Ishikawa (cell line): Measurements from ENCODE around the gene AMPD1.

Source experiments
- CEBPB ChIP-seq: IDR thresholded peaks from 2 replicates; pipeline ENCODE4 v1.6.1; 2012
- CREB1 ChIP-seq: IDR thresholded peaks from 2 replicates; pipeline ENCODE4 v1.6.1; 2012; ENCODE audit warnings: low read depth
- EGR1 ChIP-seq: IDR thresholded peaks from 2 replicates; pipeline ENCODE4 v1.6.1; 2012
- EP300 ChIP-seq: IDR thresholded peaks from 2 replicates; pipeline ENCODE4 v1.6.1; 2012; ENCODE audit warnings: borderline replicate concordance
- FOXM1 ChIP-seq: IDR thresholded peaks from 2 replicates; pipeline ENCODE4 v1.6.1; 2012; ENCODE audit warnings: low read depth, borderline replicate concordance
- NFIC ChIP-seq: IDR thresholded peaks from 2 replicates; pipeline ENCODE4 v1.6.1; 2012
- RAD21 ChIP-seq: IDR thresholded peaks from 2 replicates; pipeline ENCODE4 v1.6.1; 2012; ENCODE audit warnings: low read depth
- REST ChIP-seq: IDR thresholded peaks from 2 replicates; pipeline ENCODE4 v1.6.1; 2012; ENCODE audit warnings: low read depth, mild to moderate bottlenecking
- TAF1 ChIP-seq: IDR thresholded peaks from 2 replicates; pipeline ENCODE4 v1.6.1; 2012; ENCODE audit warnings: low read depth, mild to moderate bottlenecking
- TCF12 ChIP-seq: IDR thresholded peaks from 2 replicates; pipeline ENCODE4 v1.6.1; 2012; ENCODE audit warnings: low read depth
- TEAD4 ChIP-seq: IDR thresholded peaks from 2 replicates; pipeline ENCODE4 v1.6.1; 2012
- YY1 ChIP-seq: IDR thresholded peaks from 2 replicates; pipeline ENCODE4 v1.6.1; 2012; ENCODE audit warnings: low read depth
- ZBTB7A ChIP-seq: IDR thresholded peaks from 2 replicates; pipeline ENCODE4 v1.6.1; 2012; ENCODE audit warnings: low read depth
- TF ChIP-seq, protein P1 (sequence below): IDR thresholded peaks from 2 replicates; pipeline ENCODE4 v1.6.1; 2012
- TF ChIP-seq, protein P2 (sequence below): IDR thresholded peaks from 2 replicates; pipeline ENCODE4 v1.6.1; 2012

Gene AMPD1

GRCh38 chr1:114696810-114697209, 1.5 kb upstream of the AMPD1 start:
- TF ChIP-seq, protein P1, sequence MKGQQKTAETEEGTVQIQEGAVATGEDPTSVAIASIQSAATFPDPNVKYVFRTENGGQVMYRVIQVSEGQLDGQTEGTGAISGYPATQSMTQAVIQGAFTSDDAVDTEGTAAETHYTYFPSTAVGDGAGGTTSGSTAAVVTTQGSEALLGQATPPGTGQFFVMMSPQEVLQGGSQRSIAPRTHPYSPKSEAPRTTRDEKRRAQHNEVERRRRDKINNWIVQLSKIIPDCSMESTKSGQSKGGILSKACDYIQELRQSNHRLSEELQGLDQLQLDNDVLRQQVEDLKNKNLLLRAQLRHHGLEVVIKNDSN, result no peak
- TF ChIP-seq TEAD4, result no peak
- TF ChIP-seq TAF1, result no peak
- TF ChIP-seq, protein P2, sequence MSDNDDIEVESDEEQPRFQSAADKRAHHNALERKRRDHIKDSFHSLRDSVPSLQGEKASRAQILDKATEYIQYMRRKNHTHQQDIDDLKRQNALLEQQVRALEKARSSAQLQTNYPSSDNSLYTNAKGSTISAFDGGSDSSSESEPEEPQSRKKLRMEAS, result no peak
- no peak for TF ChIP-seq YY1
- TF ChIP-seq FOXM1, result no peak
- TF ChIP-seq EP300, result no peak
- no peak for TF ChIP-seq RAD21
- no peak for TF ChIP-seq EGR1
- TF ChIP-seq NFIC, result no peak
- TF ChIP-seq CEBPB, result no peak
- no peak for TF ChIP-seq TCF12

DNA sequence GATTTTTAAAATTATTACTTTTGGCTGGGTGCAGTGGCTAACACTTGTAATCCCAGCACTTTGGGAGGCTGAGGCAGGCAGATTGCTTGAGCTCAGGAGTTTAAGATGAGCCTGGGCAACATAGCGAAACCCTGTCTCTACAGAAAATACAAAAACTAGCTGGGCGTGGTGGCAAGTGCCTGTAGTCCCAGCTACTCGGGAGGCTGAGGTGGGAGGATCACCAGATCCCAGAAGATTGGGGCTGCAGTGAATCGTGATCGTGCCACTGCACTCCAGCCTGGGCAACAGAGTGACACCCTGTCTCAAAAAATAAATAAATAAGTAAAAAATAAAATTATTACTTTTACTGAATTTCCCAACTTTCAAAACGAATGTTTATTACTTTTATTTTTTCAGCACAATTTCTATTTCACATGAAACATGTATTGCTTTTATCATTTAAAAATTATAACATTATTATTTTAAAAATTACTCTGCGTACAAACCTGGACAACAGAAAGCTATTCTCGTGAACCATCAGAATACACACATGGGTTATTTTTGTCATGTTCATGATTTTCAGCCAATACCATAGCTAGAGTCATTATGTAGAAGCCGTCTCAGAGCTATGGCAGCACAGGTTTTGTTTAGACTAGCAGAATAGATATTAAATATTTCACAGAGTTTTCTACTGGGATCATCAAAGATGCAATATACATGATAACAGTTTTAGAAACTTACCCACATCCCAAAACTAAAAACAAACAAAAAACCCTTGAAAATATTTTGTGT, 621 bp downstream of the AMPD1 start:
- no peak for TF ChIP-seq REST
- TF ChIP-seq TCF12, result no peak
- no peak for TF ChIP-seq NFIC
- no peak for TF ChIP-seq TEAD4
- TF ChIP-seq CEBPB, result no peak
- TF ChIP-seq RAD21, result no peak
- TF ChIP-seq YY1, result no peak
- TF ChIP-seq, protein P2, result no peak
- no peak for TF ChIP-seq TAF1
- no peak for TF ChIP-seq ZBTB7A
- TF ChIP-seq, protein P1, result no peak
- TF ChIP-seq CREB1, result no peak
- no peak for TF ChIP-seq EGR1
- no peak for TF ChIP-seq FOXM1
- no peak for TF ChIP-seq EP300

GRCh38 chr1:114692947-114693346, 2.4 kb downstream of the AMPD1 start:
- TF ChIP-seq TCF12, result no peak
- TF ChIP-seq TAF1, result no peak
- TF ChIP-seq TEAD4, result no peak
- no peak for TF ChIP-seq EP300
- TF ChIP-seq, protein P2, result no peak
- TF ChIP-seq YY1, result no peak
- TF ChIP-seq FOXM1, result no peak
- no peak for TF ChIP-seq REST
- no peak for TF ChIP-seq NFIC
- no peak for TF ChIP-seq RAD21
- TF ChIP-seq CEBPB, result no peak
- no peak for TF ChIP-seq CREB1
- TF ChIP-seq ZBTB7A, result no peak

GRCh38 chr1:114691061-114691460, 4.3 kb downstream of the AMPD1 start:
- no peak for TF ChIP-seq CREB1
- TF ChIP-seq CEBPB, result no peak
- TF ChIP-seq, protein P1, result no peak
- TF ChIP-seq FOXM1, result no peak
- TF ChIP-seq ZBTB7A, result no peak

DNA sequence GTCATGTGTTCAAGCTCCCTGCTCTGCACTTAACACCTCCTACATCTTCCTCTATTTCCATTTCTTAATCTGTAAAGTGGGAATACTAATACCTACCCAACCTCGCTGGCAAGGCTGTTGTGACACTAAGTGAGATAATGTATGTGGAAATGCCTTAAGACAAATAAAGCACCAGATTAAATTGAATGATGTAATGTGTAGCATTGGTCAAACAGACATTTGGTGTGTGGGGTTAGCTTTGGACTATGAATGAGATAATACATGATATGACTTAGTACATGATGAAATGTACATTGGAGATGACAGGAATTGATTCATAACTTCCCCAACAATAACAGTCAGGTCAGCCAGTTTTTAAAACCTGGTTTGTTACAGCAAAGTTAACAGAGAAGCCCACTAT, 5.2 kb downstream of the AMPD1 start:
- no peak for TF ChIP-seq YY1
- no peak for TF ChIP-seq NFIC
- TF ChIP-seq, protein P1, result no peak
- no peak for TF ChIP-seq ZBTB7A
